ENCODE data around the gene FREM1.

The FREM1 gene

GRCh38 chr9:14888875-14889274 is 21.4 kb downstream of the FREM1 start:
- TF ChIP-seq CTCF (IDR thresholded peaks at IDR 0.05) (no peak), ZFX (IDR thresholded peaks at IDR 0.05; ENCODE audit: borderline replicate concordance) (no peak)
- peak overlapping the region; percentile 59 for H3K27ac ChIP-seq

DNA sequence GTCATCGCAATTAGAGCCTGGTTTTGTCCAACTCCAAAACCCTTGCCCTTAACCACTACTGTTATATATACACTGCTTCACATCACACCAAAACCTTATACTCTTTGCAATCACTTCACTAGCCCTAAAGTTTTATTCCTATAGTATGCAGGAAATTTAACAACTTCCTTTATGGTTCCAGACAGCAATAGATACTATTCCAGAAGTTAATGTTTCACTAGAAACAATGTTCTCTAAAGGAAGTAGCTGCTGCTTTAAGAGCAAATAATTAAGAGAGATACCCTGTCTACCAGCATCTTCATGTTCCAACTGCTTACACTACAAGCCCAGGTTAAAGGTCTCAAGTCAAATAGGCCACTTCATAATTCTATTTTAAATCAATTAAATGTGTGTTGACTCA is 22.0 kb downstream of the FREM1 start:
- peak overlapping the region; percentile 59 for H3K27ac ChIP-seq
- TF ChIP-seq ZFX (IDR thresholded peaks at IDR 0.05; ENCODE audit: borderline replicate concordance) (no peak), CTCF (IDR thresholded peaks at IDR 0.05) (no peak)

DNA sequence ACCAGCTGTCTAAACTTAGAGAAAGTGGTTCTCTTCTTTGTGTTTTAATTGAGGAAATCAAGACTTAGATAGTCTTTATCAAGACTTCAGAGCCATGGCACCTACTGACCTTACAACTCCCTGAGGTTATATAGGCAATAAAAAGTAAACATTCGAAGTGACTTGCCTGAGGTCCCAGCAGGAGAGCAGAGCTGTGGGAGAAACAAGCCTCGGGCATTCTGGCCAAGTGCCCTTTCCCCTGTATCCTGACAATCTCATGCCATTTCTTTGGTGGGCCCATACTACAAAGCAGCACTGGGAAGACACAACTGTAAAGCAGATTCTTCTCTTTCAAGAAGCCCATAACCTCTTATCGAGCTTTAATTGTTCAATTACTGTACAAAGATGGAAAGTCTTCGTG is 23.1 kb downstream of the FREM1 start:
- TF ChIP-seq CTCF (IDR thresholded peaks at IDR 0.05), result no peak
- TF ChIP-seq ZFX (IDR thresholded peaks at IDR 0.05; ENCODE audit: borderline replicate concordance), result no peak
- H3K27ac ChIP-seq, result peak overlapping the region; percentile 59

DNA sequence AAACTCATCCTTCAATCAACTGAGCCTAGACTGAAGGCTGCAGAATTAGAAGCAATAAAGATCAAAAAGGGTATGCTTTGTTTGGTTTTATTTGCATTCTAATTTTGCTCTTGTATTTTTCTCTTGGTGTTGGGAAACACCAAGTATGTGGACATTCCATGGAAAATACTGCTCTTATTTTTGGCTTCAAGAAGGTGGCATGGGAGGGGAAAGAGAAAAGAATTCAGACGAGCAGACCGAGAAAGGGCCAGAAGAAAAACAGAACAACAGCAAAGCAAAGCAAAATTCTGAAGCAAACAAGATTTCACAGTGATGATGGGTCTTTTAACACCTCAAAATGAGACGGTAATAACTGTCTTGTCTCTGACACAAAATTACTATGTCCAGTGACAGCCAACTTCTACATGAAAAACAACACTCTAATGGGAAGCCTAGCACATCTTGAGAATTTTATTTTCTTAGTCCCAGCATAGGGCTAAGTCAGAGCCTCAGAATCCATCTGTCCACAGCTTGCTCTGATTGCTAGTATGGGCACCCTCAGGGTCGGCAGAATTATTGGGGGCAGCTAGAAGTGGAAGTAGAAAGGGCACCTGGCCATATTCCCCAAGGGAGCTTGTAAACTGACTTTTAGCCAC is 26.8 kb downstream of the FREM1 start:
- TF ChIP-seq ZFX (IDR thresholded peaks at IDR 0.05; ENCODE audit: borderline replicate concordance) (no peak), CTCF (IDR thresholded peaks at IDR 0.05) (no peak)
- 0 out of 2 replicates have a peak overlapping the region, but pooled peaks have one; percentile 66 for H3K27ac ChIP-seq

DNA sequence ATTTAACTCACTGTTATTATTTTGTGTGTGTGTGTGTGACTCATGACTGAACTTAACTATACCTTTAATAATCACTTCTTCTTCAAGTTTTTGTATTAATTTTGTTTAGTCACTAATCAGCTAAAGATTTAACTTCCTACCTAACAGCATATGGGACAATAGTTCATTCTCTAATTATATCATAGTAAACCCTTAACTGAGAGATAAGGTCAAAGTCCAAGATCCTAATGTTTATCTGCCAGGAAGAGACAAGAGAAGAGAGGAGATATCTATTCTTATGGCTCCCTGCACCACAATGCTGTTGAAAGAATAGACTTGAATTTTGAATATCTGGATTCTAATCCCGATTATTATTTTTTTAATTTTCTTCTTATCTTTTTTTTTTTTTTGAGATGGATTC is 28.1 kb downstream of the FREM1 start:
- peak overlapping the region; percentile 66 for H3K27ac ChIP-seq
- TF ChIP-seq ZFX (IDR thresholded peaks at IDR 0.05; ENCODE audit: borderline replicate concordance) (no peak), CTCF (IDR thresholded peaks at IDR 0.05) (no peak)

DNA sequence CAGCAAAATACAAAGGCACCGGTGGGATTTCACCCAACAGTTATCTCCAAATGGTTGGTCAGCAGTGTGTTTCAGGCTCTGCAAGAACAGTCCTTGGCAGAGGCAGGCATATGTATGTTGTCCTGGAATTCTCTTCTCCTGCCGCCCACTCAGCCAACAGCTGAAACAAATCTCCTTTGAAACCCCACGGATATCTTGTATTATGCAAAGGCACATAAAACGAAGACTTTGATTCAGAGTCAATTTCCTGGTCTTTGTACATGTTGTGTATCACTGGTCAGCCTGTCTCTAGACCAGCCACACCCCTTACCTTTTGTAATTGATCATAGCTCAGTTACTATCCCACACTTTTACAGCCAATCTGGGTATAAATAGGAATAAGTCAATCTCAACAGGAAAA is 29.2 kb downstream of the FREM1 start:
- no peak for TF ChIP-seq ZFX (IDR thresholded peaks at IDR 0.05; ENCODE audit: borderline replicate concordance)
- TF ChIP-seq CTCF (IDR thresholded peaks at IDR 0.05), result no peak
- peak overlapping the region; percentile 66 for H3K27ac ChIP-seq

GRCh38 chr9:14870090-14870489 is 40.1 kb downstream of the FREM1 start:
- no peak overlapping the region for H3K27ac ChIP-seq
- no peak for TF ChIP-seq CTCF (IDR thresholded peaks at IDR 0.05)
- TF ChIP-seq ZFX (IDR thresholded peaks at IDR 0.05; ENCODE audit: borderline replicate concordance), result no peak

Data from 22Rv1 (cell line).